Endothelial cell of umbilical vein (primary cell): ENCODE measurements around the gene ATAD2B.

Experiments
- EZH2 ChIP-seq: IDR thresholded peaks from 2 replicates; pipeline ENCODE4 v1.6.1; 2012; ENCODE audit warnings: borderline replicate concordance, low read depth, mild to moderate bottlenecking, moderate library complexity, low read length, inconsistent platforms; ENCODE audit not compliant: severe bottlenecking
- MYC ChIP-seq: IDR thresholded peaks from one replicate; pipeline ENCODE4 v1.6.1; 2011; ENCODE audit warnings: mild to moderate bottlenecking, low read depth, low read length
- POLR2A ChIP-seq: IDR thresholded peaks from 2 replicates; pipeline ENCODE4 v1.6.1; 2012; ENCODE audit warnings: low read depth, mild to moderate bottlenecking, control low read depth, low read length
- POLR2AphosphoS5 ChIP-seq: IDR thresholded peaks from 2 replicates; pipeline ENCODE4 v1.6.1; 2012; ENCODE audit warnings: low read depth, mild to moderate bottlenecking, control low read depth, low read length, moderate library complexity; ENCODE audit not compliant: insufficient read depth
- TF ChIP-seq, protein P1 (sequence below), 2 donors: IDR thresholded peaks; 1 replicate in 1 of 2; 2 replicates in 1 of 2; pipeline ENCODE4 v1.5.1; 2011; ENCODE audit warnings: low read length in 2 of 2, mild to moderate bottlenecking in 2 of 2, moderate library complexity in 2 of 2, control low read depth in 1 of 2, inconsistent platforms in 1 of 2, low read depth in 1 of 2; ENCODE audit not compliant: insufficient read depth in 1 of 2; ENCODE audit errors: extremely low read depth in 1 of 2

DNA sequence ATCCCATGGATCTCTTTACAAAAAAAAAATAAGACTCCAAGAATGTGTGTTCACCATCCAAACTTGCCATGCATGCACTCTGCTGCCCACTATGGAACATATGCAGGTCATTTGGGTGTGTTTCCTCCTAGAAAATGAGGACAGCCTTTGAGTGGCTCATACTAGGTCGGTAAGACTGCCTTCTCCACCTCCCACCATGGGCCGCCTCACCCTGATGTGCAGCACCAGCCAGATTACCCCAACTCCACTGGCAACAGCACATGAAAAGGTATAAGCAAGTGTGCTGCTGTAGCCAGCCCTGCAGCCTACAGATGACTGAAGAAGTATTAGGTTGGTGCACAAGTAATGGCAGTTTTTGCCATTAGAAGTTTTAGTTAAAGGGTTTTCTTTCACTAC lies 214.2 kb downstream of the ATAD2B start:
- TF ChIP-seq, protein P1, sequence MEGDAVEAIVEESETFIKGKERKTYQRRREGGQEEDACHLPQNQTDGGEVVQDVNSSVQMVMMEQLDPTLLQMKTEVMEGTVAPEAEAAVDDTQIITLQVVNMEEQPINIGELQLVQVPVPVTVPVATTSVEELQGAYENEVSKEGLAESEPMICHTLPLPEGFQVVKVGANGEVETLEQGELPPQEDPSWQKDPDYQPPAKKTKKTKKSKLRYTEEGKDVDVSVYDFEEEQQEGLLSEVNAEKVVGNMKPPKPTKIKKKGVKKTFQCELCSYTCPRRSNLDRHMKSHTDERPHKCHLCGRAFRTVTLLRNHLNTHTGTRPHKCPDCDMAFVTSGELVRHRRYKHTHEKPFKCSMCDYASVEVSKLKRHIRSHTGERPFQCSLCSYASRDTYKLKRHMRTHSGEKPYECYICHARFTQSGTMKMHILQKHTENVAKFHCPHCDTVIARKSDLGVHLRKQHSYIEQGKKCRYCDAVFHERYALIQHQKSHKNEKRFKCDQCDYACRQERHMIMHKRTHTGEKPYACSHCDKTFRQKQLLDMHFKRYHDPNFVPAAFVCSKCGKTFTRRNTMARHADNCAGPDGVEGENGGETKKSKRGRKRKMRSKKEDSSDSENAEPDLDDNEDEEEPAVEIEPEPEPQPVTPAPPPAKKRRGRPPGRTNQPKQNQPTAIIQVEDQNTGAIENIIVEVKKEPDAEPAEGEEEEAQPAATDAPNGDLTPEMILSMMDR (IDR thresholded peaks at IDR 0.05; ENCODE audit: extremely low read depth in 1 of 2, insufficient read depth in 1 of 2, low read depth in 1 of 2, low read length in 2 of 2): no peak
- TF ChIP-seq POLR2A (no peak), MYC (no peak), EZH2 (no peak), POLR2AphosphoS5 (no peak)
